ENCODE measurements around the gene PLK5. TPM values are rescaled to one million over a fixed set of nuclear protein-coding genes. Genes with fewer than 3 reads are reported as not detected.
"Not testable (repeated sequence)": the region's sequence is repeated elsewhere in the genome, so short reads cannot be mapped to it uniquely, and the experiment has no call there.

The PLK5 gene
- total RNA-seq, 2 donors from 2014 or later, result not detected

- no peak for ATAC-seq
- no peaks in the 10 kb centered on the region for H3K36me3 Mint-ChIP-seq
- H3K4me1 Mint-ChIP-seq (ENCODE audit: low read depth in 2 of 2), result peaks cover 7 to 10% of the 10 kb centered on the region in 2 donors
- H3K9me3 Mint-ChIP-seq, result no peaks in the 10 kb centered on the region
- H3K27me3 Mint-ChIP-seq, result peaks cover 0 to 12% of the 10 kb centered on the region in 2 donors
- H3K4me3 Mint-ChIP-seq, result peak overlapping the region; percentile 26
- no peak for DNase-seq (ENCODE audit: low spot score)
- no peak overlapping the region for H3K27ac Mint-ChIP-seq
Observed at GRCh38 chr19:1508507-1508856, 15.4 kb upstream of the PLK5 start.

GRCh38 chr19:1509602-1510441 lies 14.1 kb upstream of the PLK5 start:
- ATAC-seq (no peak), DNase-seq (ENCODE audit: low spot score) (no peak)
- peaks cover 7 to 10% of the 10 kb centered on the region in 2 donors for H3K4me1 Mint-ChIP-seq (ENCODE audit: low read depth in 2 of 2)
- H3K36me3 Mint-ChIP-seq, result no peaks in the 10 kb centered on the region
- peaks cover 0 to 8% of the 10 kb centered on the region in 2 donors for H3K27me3 Mint-ChIP-seq
- H3K27ac Mint-ChIP-seq, result no peak overlapping the region
- no peak overlapping the region for H3K4me3 Mint-ChIP-seq
- H3K9me3 Mint-ChIP-seq, result no peaks in the 10 kb centered on the region

GRCh38 chr19:1510442-1510806 lies 13.5 kb upstream of the PLK5 start:
- DNase-seq (ENCODE audit: low spot score) (no peak), ATAC-seq (no peak)
- H3K9me3 Mint-ChIP-seq, result no peaks in the 10 kb centered on the region
- peaks cover 7 to 10% of the 10 kb centered on the region in 2 donors for H3K4me1 Mint-ChIP-seq (ENCODE audit: low read depth in 2 of 2)
- H3K27ac Mint-ChIP-seq, result no peak overlapping the region
- H3K27me3 Mint-ChIP-seq, result peaks cover 0 to 10% of the 10 kb centered on the region in 2 donors
- no peak overlapping the region for H3K4me3 Mint-ChIP-seq
- H3K36me3 Mint-ChIP-seq, result no peaks in the 10 kb centered on the region

- Mint-ChIP-seq H3K27ac (no peak overlapping the region), H3K36me3 (no peaks in the 10 kb centered on the region), H3K4me3 (no peak overlapping the region), H3K4me1 (ENCODE audit: low read depth in 2 of 2) (peaks cover 7 to 10% of the 10 kb centered on the region in 2 donors), H3K27me3 (peaks cover 0 to 10% of the 10 kb centered on the region in 2 donors), H3K9me3 (no peaks in the 10 kb centered on the region)
- no peak for ATAC-seq
- no peak for DNase-seq (ENCODE audit: low spot score)
Observed at GRCh38 chr19:1510807-1511206, 13.1 kb upstream of the PLK5 start.

- no peak overlapping the region for H3K27ac Mint-ChIP-seq
- peaks cover 7 to 10% of the 10 kb centered on the region in 2 donors for H3K4me1 Mint-ChIP-seq (ENCODE audit: low read depth in 2 of 2)
- ATAC-seq (no peak), DNase-seq (ENCODE audit: low spot score) (no peak)
- no peaks in the 10 kb centered on the region for H3K9me3 Mint-ChIP-seq
- peaks cover 6 to 14% of the 10 kb centered on the region in 2 donors for H3K27me3 Mint-ChIP-seq
- peak overlapping the region; percentile 48 for H3K4me3 Mint-ChIP-seq
- no peaks in the 10 kb centered on the region for H3K36me3 Mint-ChIP-seq
Observed at GRCh38 chr19:1511318-1512317, 12.3 kb upstream of the PLK5 start.

- H3K4me1 Mint-ChIP-seq (ENCODE audit: low read depth in 2 of 2), result peaks cover 2 to 6% of the 10 kb centered on the region in 2 donors
- no peaks in the 10 kb centered on the region for H3K36me3 Mint-ChIP-seq
- peak; percentile 85 for DNase-seq (ENCODE audit: low spot score)
- no peak within 1 kb of the TSS for H3K27ac Mint-ChIP-seq
- peaks cover 7 to 10% of the 10 kb centered on the region in 2 donors for H3K27me3 Mint-ChIP-seq
- peak within 1 kb of the TSS; percentile 48 for H3K4me3 Mint-ChIP-seq
- peak; percentile 90 to 91 for ATAC-seq
- H3K9me3 Mint-ChIP-seq, result no peaks in the 10 kb centered on the region
Observed at GRCh38 chr19:1512671-1513498, 11.0 kb upstream of the PLK5 start, which contains the start of gene ADAMTSL5. ADAMTSL5 (minus strand) TSS chr19:1513019; CDS start chr19:1510943, 2,076 bp downstream.

GRCh38 chr19:1513499-1514294 lies 10.2 kb upstream of the PLK5 start:
- no peak overlapping the region for H3K4me3 Mint-ChIP-seq
- ATAC-seq (peak; percentile 62 to 64), DNase-seq (ENCODE audit: low spot score) (peak; percentile 81)
- no peaks in the 10 kb centered on the region for H3K36me3 Mint-ChIP-seq
- H3K27ac Mint-ChIP-seq, result no peak overlapping the region
- H3K27me3 Mint-ChIP-seq, result peaks cover 7 to 10% of the 10 kb centered on the region in 2 donors
- peaks cover 0 to 4% of the 10 kb centered on the region in 2 donors for H3K4me1 Mint-ChIP-seq (ENCODE audit: low read depth in 2 of 2)
- H3K9me3 Mint-ChIP-seq, result no peaks in the 10 kb centered on the region

- DNase-seq (ENCODE audit: low spot score) (no peak), ATAC-seq (no peak)
- H3K4me1 Mint-ChIP-seq (ENCODE audit: low read depth in 2 of 2), result peaks cover 0 to 4% of the 10 kb centered on the region in 2 donors
- no peaks in the 10 kb centered on the region for H3K36me3 Mint-ChIP-seq
- H3K27ac Mint-ChIP-seq, result no peak overlapping the region
- peaks cover 7 to 10% of the 10 kb centered on the region in 2 donors for H3K27me3 Mint-ChIP-seq
- no peak overlapping the region for H3K4me3 Mint-ChIP-seq
- no peaks in the 10 kb centered on the region for H3K9me3 Mint-ChIP-seq
Observed at GRCh38 chr19:1514295-1514661, 9.6 kb upstream of the PLK5 start.

GRCh38 chr19:1514986-1515721 lies 8.7 kb upstream of the PLK5 start:
- Mint-ChIP-seq H3K4me3 (no peak overlapping the region), H3K36me3 (no peaks in the 10 kb centered on the region)

GRCh38 chr19:1516395-1516753 lies 7.5 kb upstream of the PLK5 start:
- no peaks in the 10 kb centered on the region for H3K36me3 Mint-ChIP-seq
- peaks cover 6 to 7% of the 10 kb centered on the region in 2 donors for H3K27me3 Mint-ChIP-seq
- no peaks in the 10 kb centered on the region for H3K9me3 Mint-ChIP-seq
- no peak overlapping the region for H3K27ac Mint-ChIP-seq
- H3K4me3 Mint-ChIP-seq, result no peak overlapping the region
- ATAC-seq, result no peak
- no peak for DNase-seq (ENCODE audit: low spot score)
- H3K4me1 Mint-ChIP-seq (ENCODE audit: low read depth in 2 of 2), result no peaks in the 10 kb centered on the region

More at GRCh38 chr19:1514986-1515721, 8.7 kb upstream of the PLK5 start:
- Mint-ChIP-seq H3K4me1 (ENCODE audit: low read depth in 2 of 2) (no peaks in the 10 kb centered on the region), H3K27ac (no peak overlapping the region), H3K27me3 (peaks cover 6 to 7% of the 10 kb centered on the region in 2 donors), H3K9me3 (no peaks in the 10 kb centered on the region)
- DNase-seq (ENCODE audit: low spot score) (no peak), ATAC-seq (no peak)

GRCh38 chr19:1518471-1518870 lies 5.4 kb upstream of the PLK5 start:
- no peaks in the 10 kb centered on the region for H3K4me1 Mint-ChIP-seq (ENCODE audit: low read depth in 2 of 2)
- H3K9me3 Mint-ChIP-seq, result no peaks in the 10 kb centered on the region
- ATAC-seq (no peak), DNase-seq (ENCODE audit: low spot score) (no peak)
- H3K4me3 Mint-ChIP-seq, result no peak overlapping the region
- peaks cover 6 to 7% of the 10 kb centered on the region in 2 donors for H3K27me3 Mint-ChIP-seq
- no peak overlapping the region for H3K27ac Mint-ChIP-seq
- H3K36me3 Mint-ChIP-seq, result no peaks in the 10 kb centered on the region

GRCh38 chr19:1519802-1520201 lies 4.1 kb upstream of the PLK5 start:
- H3K4me3 Mint-ChIP-seq; H3K9me3 Mint-ChIP-seq; H3K36me3 Mint-ChIP-seq; H3K27ac Mint-ChIP-seq; ATAC-seq; DNase-seq (ENCODE audit: low spot score); H3K4me1 Mint-ChIP-seq (ENCODE audit: low read depth in 2 of 2): not testable (repeated sequence)
- H3K27me3 Mint-ChIP-seq, result peaks cover 12 to 15% of the 10 kb centered on the region in 2 donors
